HG03196 (cell line): ENCODE data around the gene AUTS2.
A peak's percentile ranks its signal among the peaks of the same experiment; 100 is the strongest.

Experiments used
- ATAC-seq: cut with Tn5 transposase; IDR thresholded peaks from one replicate; pipeline ENCODE4 v1.9.1; 2021; ENCODE audit not compliant: unreplicated experiment

Gene AUTS2

GRCh38 chr7:70739646-70740210 is 1141.5 kb downstream of the AUTS2 start:
- no peak for ATAC-seq

GRCh38 chr7:70741666-70742065 is 1143.4 kb downstream of the AUTS2 start:
- ATAC-seq, result no peak

GRCh38 chr7:70743531-70744325 is 1145.5 kb downstream of the AUTS2 start:
- ATAC-seq, result no peak

- no peak for ATAC-seq
These were observed 1146.2 kb downstream of the AUTS2 start for GRCh38 chr7:70744492-70744891.

GRCh38 chr7:70749831-70750230 is 1151.6 kb downstream of the AUTS2 start:
- ATAC-seq, result no peak

GRCh38 chr7:70751895-70752294 is 1153.6 kb downstream of the AUTS2 start:
- ATAC-seq, result no peak

- ATAC-seq, result no peak
These were observed 1154.5 kb downstream of the AUTS2 start for GRCh38 chr7:70752794-70753241.

GRCh38 chr7:70756789-70757188 is 1158.5 kb downstream of the AUTS2 start:
- no peak for ATAC-seq

GRCh38 chr7:70758646-70759045 is 1160.4 kb downstream of the AUTS2 start:
- ATAC-seq, result no peak

GRCh38 chr7:70759674-70760073 is 1161.4 kb downstream of the AUTS2 start:
- no peak for ATAC-seq

GRCh38 chr7:70761711-70762328 is 1163.5 kb downstream of the AUTS2 start:
- peak; percentile 36 for ATAC-seq

- no peak for ATAC-seq
These were observed 1164.4 kb downstream of the AUTS2 start for GRCh38 chr7:70762696-70763095.

- peak; percentile 84 for ATAC-seq
These were observed 1165.9 kb downstream of the AUTS2 start for GRCh38 chr7:70763961-70764691.

GRCh38 chr7:70764701-70765208 is 1166.5 kb downstream of the AUTS2 start:
- no peak for ATAC-seq

GRCh38 chr7:70765651-70766050 is 1167.4 kb downstream of the AUTS2 start:
- ATAC-seq, result no peak

GRCh38 chr7:70766109-70766508 is 1167.8 kb downstream of the AUTS2 start:
- no peak for ATAC-seq

- ATAC-seq, result no peak
These were observed 1168.4 kb downstream of the AUTS2 start for GRCh38 chr7:70766694-70767093.

- ATAC-seq, result no peak
These were observed 1171.9 kb downstream of the AUTS2 start for GRCh38 chr7:70770154-70770553.

- ATAC-seq, result no peak
These were observed 1173.2 kb downstream of the AUTS2 start for GRCh38 chr7:70771451-70771850.

- ATAC-seq, result no peak
These were observed 1174.6 kb downstream of the AUTS2 start for GRCh38 chr7:70772891-70773290.

- no peak for ATAC-seq
These were observed 1175.1 kb downstream of the AUTS2 start for GRCh38 chr7:70773406-70773805.
